IgD-negative memory B cell (primary cell): Measurements from ENCODE around the gene CACNA1G. TPM values are rescaled to one million over a fixed set of nuclear protein-coding genes. Genes with fewer than 3 reads are reported as not detected.
A peak's percentile ranks its signal among the peaks of the same experiment; 100 is the strongest.

Experiments used
- H3K27ac Mint-ChIP-seq, 3 donors: one replicate each; pipeline ENCODE4 v1.8.0; 2020 to 2022; ENCODE audit warnings: mild to moderate bottlenecking in 3 of 3, mixed read lengths in 3 of 3, moderate library complexity in 1 of 3
- H3K27me3 Mint-ChIP-seq: one replicate; pipeline ENCODE4 v1.8.0; 2021; ENCODE audit warnings: mixed read lengths
- H3K36me3 Mint-ChIP-seq: one replicate; pipeline ENCODE4 v1.8.0; 2020; ENCODE audit warnings: mild to moderate bottlenecking, mixed read lengths
- H3K4me1 Mint-ChIP-seq, 3 donors: one replicate each; pipeline ENCODE4 v1.8.0; 2020 to 2022; ENCODE audit warnings: mixed read lengths in 3 of 3, mild to moderate bottlenecking in 1 of 3
- H3K4me3 Mint-ChIP-seq, 4 donors: one replicate each; pipeline ENCODE4 v1.8.0; 2020 to 2022; ENCODE audit warnings: mild to moderate bottlenecking in 4 of 4, mixed read lengths in 4 of 4, moderate library complexity in 3 of 4
- H3K9me3 Mint-ChIP-seq, 3 donors: one replicate each; pipeline ENCODE4 v1.8.0; 2020 to 2021; ENCODE audit warnings: mixed read lengths in 3 of 3, mild to moderate bottlenecking in 1 of 3
- polyA plus RNA-seq: library from polyadenylated mRNA; unstranded; fragments of 300-500 nt; fragmentation: Illumina TruSeq; gene quantifications from one replicate; pipeline ENCODE4 v1.2.3, GENCODE V29; 2021

CACNA1G gene
- polyA plus RNA-seq: not detected

DNA sequence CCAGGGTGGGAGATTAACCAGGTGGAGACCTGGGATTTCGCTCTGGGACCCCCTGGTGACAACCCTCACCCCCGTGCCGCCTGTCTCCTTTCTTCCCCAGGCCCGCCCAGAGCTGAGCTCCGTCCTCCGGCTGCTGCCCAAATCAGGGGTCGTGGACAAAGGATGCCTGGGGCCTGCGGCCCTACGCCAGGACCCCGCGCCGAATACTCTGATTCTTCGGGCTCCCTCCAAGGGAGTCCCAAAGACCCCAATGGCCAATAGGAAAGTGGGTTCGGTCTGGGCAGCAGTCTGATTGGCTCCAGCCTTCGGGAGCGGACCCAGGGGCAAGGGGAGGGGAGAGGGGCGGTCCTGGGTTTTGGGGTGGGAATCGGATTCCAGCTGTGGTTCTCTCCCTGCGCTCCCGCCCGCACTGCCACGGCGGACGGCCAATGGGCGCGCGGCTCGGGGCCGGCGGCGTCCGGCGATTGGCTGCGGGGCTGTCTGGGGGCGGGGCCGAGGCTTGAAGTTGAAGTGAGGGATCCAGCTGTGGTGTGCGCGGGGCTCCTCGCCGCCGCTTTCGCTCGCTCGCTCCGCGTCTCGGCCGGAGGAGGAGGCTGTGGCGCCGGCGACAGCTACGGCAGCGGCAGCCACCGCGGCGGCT, at the start of gene CACNA1G:
Gene CACNA1G (plus strand): TSS at position 531 of the 640 bp plus-strand sequence. CDS start 745 bp downstream, outside the sequence.
- Mint-ChIP-seq H3K27me3 (peaks cover 47% of the 10 kb centered on the region), H3K9me3 (no peaks in the 10 kb centered on the region), H3K27ac (peak within 1 kb of the TSS in 1 of 3 donors; percentile 32), H3K36me3 (peaks cover 3% of the 10 kb centered on the region), H3K4me3 (peak within 1 kb of the TSS; percentile 79 to 93 (median 88)), H3K4me1 (peaks cover 4 to 9% (median 5%) of the 10 kb centered on the region in 3 donors)

DNA sequence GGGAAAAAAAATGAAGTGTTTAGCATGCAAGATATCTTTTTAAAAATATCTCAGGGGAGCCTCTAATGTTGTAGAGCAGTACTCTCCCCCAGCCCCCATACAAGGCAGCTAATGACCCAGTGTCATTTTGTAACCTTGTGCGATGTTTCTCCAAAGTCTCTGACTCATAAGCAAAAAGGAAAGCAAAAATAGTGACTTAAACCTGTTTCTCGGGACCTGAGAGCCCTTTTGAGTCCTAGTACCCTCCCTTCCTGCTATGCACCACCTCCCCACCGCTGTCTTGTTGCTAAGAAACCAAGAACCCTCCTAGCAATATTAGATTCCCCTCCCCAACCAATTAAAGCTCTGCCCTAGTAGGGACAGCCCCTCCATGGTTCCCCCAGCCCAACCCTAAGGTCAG, 49.5 kb upstream of the CACNA1G start:
- peaks cover 13% of the 10 kb centered on the region for H3K27me3 Mint-ChIP-seq
- peaks cover 10 to 16% (median 15%) of the 10 kb centered on the region in 3 donors for H3K4me1 Mint-ChIP-seq
- H3K4me3 Mint-ChIP-seq: peak overlapping the region; percentile 37 to 84 (median 67)
- no peaks in the 10 kb centered on the region for H3K9me3 Mint-ChIP-seq
- H3K27ac Mint-ChIP-seq: peak overlapping the region in 1 of 3 donors; percentile 19
- no peaks in the 10 kb centered on the region for H3K36me3 Mint-ChIP-seq

GRCh38 chr17:50513495-50513894, 47.0 kb upstream of the CACNA1G start:
- Mint-ChIP-seq H3K4me1 (peaks cover 9 to 17% (median 11%) of the 10 kb centered on the region in 3 donors), H3K9me3 (no peaks in the 10 kb centered on the region), H3K27me3 (peaks cover 10% of the 10 kb centered on the region), H3K36me3 (no peaks in the 10 kb centered on the region), H3K27ac (no peak overlapping the region), H3K4me3 (no peak overlapping the region)

- Mint-ChIP-seq H3K4me3 (no peak overlapping the region), H3K36me3 (no peaks in the 10 kb centered on the region), H3K27me3 (peaks cover 9% of the 10 kb centered on the region), H3K9me3 (no peaks in the 10 kb centered on the region), H3K27ac (no peak overlapping the region), H3K4me1 (peaks cover 6 to 13% (median 6%) of the 10 kb centered on the region in 3 donors)
Observed at GRCh38 chr17:50514388-50514787, 46.1 kb upstream of the CACNA1G start.

DNA sequence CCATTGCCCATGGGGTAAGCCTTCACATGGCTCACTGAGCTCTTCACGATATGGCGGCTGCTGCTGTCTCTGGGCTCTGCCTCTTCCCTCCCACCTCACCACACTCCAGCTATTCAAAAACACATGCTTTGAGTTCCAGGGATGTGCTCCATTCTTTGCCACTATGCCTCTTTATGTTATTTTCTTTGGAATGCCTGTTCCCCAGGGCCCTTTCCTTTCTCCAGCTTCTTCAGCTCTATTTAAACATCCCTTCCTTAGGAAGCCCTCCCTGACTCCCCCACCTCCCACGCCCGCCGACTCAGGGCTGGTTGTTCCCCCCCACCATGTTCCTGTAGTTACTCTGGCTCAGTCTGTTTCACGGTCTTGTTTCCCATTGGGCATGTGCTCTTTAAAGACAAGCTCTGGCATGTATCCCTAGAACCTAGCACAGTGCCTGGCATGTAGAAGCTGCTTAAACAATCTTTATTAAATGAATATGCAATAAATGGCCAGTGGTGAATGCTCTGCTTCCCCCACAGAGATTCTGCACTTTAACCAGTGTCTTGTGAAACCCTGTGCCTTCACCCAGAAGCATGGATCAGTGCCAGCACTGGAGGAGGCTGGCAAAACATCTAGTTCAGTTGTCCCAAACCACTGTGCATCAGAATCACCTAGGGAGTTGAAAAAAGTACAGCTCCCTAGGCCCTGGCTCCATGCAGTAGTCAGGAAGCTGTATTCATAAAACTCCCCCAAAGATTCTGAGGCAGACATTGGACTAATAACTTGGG, 45.4 kb upstream of the CACNA1G start:
- H3K9me3 Mint-ChIP-seq: no peaks in the 10 kb centered on the region
- H3K4me1 Mint-ChIP-seq: peaks cover 0 to 9% (median 2%) of the 10 kb centered on the region in 3 donors
- H3K4me3 Mint-ChIP-seq: no peak overlapping the region
- peaks cover 9% of the 10 kb centered on the region for H3K27me3 Mint-ChIP-seq
- no peaks in the 10 kb centered on the region for H3K36me3 Mint-ChIP-seq
- no peak overlapping the region for H3K27ac Mint-ChIP-seq

GRCh38 chr17:50517011-50517410, 43.5 kb upstream of the CACNA1G start:
- no peak overlapping the region for H3K27ac Mint-ChIP-seq

DNA sequence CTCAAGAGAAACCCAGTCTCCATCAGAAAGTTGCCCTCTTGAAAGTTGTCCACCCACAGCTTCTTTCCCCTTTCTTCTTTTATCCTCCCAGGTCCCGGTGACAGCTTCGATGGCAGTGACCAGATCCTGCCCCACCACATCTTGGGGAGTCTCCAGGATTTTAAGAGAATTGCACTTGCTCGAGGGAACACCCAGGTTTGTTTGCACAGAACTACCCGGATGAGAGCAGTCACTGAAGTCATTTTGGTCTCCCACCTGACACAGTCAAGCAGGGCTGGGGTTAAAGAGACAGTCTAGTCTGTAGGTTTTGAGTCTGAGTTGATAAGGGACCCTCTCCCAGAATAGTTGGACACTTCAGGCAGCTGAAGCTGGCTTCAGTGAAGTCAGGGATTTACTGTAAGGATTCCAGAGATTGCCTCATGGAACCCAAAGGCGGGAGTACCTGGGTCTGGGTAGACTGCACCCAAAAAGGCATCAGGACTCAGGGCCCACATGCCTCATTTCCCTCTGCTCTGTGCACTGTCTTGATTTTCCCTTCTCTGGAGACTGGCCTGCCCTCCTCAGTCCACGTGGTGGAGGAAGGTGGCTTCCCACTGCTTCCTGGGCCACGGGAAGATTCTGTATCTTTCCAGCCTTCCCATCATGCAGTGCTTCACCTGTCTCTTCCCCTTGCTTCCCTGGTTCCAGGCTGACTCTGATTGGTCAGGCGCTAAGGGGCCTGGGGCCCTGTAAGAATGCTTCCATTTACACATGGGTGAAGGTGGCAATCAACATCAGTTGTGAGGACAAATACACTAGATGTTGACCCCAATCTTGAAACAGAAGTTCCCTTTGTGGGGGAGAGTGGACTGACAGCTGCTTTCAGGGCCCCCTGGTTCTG, 42.8 kb upstream of the CACNA1G start:
- Mint-ChIP-seq H3K36me3 (no peaks in the 10 kb centered on the region), H3K9me3 (no peaks in the 10 kb centered on the region), H3K27ac (no peak overlapping the region), H3K4me3 (no peak overlapping the region), H3K27me3 (no peaks in the 10 kb centered on the region), H3K4me1 (peaks cover 0 to 2% (median 0%) of the 10 kb centered on the region in 3 donors)

More at GRCh38 chr17:50517011-50517410, 43.5 kb upstream of the CACNA1G start:
- Mint-ChIP-seq H3K27me3 (peaks cover 6% of the 10 kb centered on the region), H3K9me3 (no peaks in the 10 kb centered on the region), H3K4me1 (peaks cover 0 to 2% (median 0%) of the 10 kb centered on the region in 3 donors), H3K36me3 (no peaks in the 10 kb centered on the region), H3K4me3 (no peak overlapping the region)

GRCh38 chr17:50518384-50519023, 42.0 kb upstream of the CACNA1G start:
- no peaks in the 10 kb centered on the region for H3K36me3 Mint-ChIP-seq
- H3K4me3 Mint-ChIP-seq: peak overlapping the region in 1 of 4 donors; percentile 12
- H3K4me1 Mint-ChIP-seq: peaks cover 0 to 2% (median 0%) of the 10 kb centered on the region in 3 donors
- H3K27ac Mint-ChIP-seq: no peak overlapping the region
- no peaks in the 10 kb centered on the region for H3K9me3 Mint-ChIP-seq
- H3K27me3 Mint-ChIP-seq: no peaks in the 10 kb centered on the region

DNA sequence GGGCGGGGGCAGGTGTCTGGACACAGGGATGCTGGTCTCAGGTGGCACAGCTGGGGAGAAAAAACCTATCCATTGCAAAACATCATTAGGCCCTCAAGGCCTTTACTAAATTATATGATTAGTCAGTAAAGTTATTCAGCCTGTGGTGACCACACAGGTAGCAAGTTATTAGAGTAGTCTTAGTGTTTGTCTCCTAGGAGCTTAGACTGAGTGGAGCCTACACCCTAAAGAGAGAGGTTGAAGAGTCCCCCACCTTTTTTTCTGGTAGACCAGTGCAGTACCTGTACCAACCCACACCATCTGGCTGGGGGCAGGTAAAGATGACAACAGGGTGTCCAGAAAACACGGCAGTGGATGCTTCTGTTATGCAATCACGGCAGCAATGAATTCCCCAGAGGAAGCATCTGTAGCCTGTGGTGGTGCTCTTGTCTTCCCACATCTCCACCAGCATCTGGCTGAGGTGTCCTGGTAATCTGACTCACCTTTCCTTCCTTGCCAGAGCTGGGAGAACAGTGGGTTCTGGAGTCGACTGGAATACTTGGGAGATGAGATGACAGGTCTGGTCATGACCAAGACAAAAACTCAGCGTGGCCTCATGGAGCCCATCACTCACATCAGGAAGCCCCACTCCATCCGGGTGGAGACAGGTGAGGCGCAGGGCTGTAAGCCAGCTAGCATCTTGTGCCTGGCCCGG, 41.2 kb upstream of the CACNA1G start:
- Mint-ChIP-seq H3K36me3 (no peaks in the 10 kb centered on the region), H3K9me3 (no peaks in the 10 kb centered on the region), H3K27me3 (no peaks in the 10 kb centered on the region), H3K27ac (no peak overlapping the region), H3K4me3 (no peak overlapping the region), H3K4me1 (peaks cover 0 to 2% (median 0%) of the 10 kb centered on the region in 3 donors)

DNA sequence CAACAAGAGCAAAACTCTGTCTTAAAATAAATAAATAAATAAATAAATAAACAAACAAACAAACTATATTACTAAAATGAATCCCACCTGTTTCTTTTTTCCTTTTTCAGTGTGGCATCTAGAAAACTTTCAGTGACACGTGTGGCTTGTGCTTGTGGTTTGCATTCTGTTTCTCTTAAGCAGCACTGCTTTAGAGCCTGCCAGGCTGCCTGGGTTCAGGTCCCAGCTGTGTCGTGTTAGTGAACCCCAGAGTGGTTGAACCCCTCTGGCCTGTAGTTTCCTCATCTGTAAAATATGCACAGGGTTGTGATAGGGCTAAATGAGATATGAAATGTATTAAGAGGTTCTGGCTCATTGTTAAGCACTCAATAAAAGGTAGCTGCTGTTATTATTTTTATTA, 40.0 kb upstream of the CACNA1G start:
- Mint-ChIP-seq H3K9me3 (no peaks in the 10 kb centered on the region), H3K4me1 (peaks cover 0 to 2% (median 0%) of the 10 kb centered on the region in 3 donors), H3K4me3 (no peak overlapping the region), H3K27me3 (no peaks in the 10 kb centered on the region), H3K36me3 (no peaks in the 10 kb centered on the region), H3K27ac (no peak overlapping the region)

DNA sequence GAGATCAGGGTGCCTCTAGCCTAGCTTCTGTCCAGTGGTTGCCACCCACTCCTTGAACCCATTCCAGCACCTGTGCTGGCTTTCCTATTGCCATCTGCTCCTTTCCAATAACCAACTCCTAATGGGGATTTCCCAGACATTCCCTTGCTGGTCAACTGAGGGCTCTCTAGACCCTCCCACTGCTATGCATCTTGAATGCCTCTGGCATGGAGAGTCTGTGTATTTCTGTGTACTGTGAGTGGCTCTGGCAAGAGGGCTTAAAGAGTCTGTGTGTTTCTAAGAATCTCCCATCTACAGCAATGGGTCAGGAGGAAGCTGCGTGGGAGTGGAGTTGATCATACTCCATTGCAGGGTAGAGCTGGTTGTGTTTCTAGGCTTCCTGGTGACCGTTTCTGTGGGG, 39.0 kb upstream of the CACNA1G start:
- Mint-ChIP-seq H3K36me3 (no peaks in the 10 kb centered on the region), H3K4me3 (no peak overlapping the region), H3K4me1 (peaks cover 0 to 2% (median 0%) of the 10 kb centered on the region in 3 donors), H3K27me3 (no peaks in the 10 kb centered on the region), H3K27ac (no peak overlapping the region), H3K9me3 (no peaks in the 10 kb centered on the region)

DNA sequence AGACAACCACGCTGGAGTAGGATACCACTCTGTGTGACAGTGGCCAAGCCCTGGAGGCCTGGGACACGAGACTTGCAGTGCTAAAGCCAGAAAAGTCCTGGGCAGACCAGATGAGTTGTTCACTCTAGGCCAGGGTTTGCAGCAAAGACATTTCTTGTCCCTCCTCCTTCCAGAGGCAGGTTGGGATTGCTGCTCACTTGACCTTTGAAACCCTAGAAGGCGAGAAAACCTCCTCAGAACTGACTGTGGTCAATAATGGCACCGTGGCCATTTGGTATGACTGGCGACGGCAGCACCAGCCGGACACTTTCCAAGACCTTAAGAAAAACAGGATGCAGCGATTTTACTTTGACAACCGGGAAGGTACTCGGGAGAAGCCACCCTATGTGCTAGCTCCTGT, 37.7 kb upstream of the CACNA1G start:
- no peak overlapping the region for H3K27ac Mint-ChIP-seq
- no peaks in the 10 kb centered on the region for H3K36me3 Mint-ChIP-seq
- H3K4me1 Mint-ChIP-seq: no peaks in the 10 kb centered on the region
- H3K27me3 Mint-ChIP-seq: no peaks in the 10 kb centered on the region
- no peaks in the 10 kb centered on the region for H3K9me3 Mint-ChIP-seq
- H3K4me3 Mint-ChIP-seq: peak overlapping the region in 1 of 4 donors; percentile 17

DNA sequence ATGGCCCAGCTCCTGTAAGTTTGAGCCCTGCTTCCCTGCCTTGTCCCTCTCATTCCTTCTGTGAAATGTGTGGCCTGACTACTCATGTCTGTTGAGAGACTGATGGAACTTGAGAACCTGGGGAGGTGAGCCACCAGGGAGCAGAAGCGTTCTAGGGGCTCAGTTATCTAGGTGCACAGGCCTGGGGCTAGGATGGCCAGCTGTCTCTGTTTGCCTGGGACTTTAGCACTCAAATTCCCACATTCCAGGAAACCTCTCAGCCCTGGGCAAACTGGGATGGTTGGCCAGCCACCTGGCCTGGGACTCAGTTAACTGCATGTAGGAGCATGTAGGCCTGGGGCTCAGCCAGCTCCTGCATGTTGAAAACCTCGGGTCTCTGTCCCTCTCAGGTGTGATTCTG, 37.3 kb upstream of the CACNA1G start:
- Mint-ChIP-seq H3K4me1 (no peaks in the 10 kb centered on the region), H3K27me3 (no peaks in the 10 kb centered on the region), H3K9me3 (no peaks in the 10 kb centered on the region), H3K36me3 (no peaks in the 10 kb centered on the region), H3K27ac (no peak overlapping the region), H3K4me3 (peak overlapping the region in 1 of 4 donors; percentile 17)

DNA sequence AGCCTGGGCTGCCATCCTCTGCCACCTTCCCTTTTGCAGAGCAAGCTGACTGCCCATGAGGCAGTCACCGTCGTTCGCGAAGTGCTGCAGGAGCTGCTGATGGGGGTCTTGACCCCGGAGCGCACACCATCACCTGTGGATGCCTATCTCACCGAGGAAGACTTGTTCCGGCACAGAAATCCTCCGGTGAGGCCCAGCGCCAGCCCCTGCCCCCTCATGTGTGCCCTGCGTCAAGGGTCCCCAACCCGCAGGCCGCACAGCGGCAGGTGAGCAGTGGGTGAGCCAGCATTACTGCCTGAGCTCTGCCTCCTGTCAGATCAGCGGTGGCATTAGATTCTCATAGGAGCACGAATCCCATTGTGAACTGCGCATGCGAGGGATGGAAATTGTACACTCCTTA, 35.7 kb upstream of the CACNA1G start:
- Mint-ChIP-seq H3K27ac (peak overlapping the region in 1 of 3 donors; percentile 16), H3K4me1 (no peaks in the 10 kb centered on the region), H3K4me3 (no peak overlapping the region), H3K27me3 (peaks cover 6% of the 10 kb centered on the region), H3K9me3 (no peaks in the 10 kb centered on the region), H3K36me3 (no peaks in the 10 kb centered on the region)
